ENCODE measurements around the gene ROR1.

ROR1 gene

GRCh38 chr1:64038119-64038518 lies 264.3 kb downstream of the ROR1 start:
- no peak for DNase-seq

GRCh38 chr1:64038965-64039364 lies 265.1 kb downstream of the ROR1 start:
- DNase-seq: no peak

GRCh38 chr1:64039390-64039926 lies 265.6 kb downstream of the ROR1 start:
- DNase-seq: no peak

- DNase-seq: no peak
Measured at GRCh38 chr1:64041371-64042131, 267.7 kb downstream of the ROR1 start.

GRCh38 chr1:64042331-64043100 lies 268.7 kb downstream of the ROR1 start:
- no peak for DNase-seq

GRCh38 chr1:64043288-64043687 lies 269.5 kb downstream of the ROR1 start:
- no peak for DNase-seq

- DNase-seq: no peak
Measured at GRCh38 chr1:64043976-64044375, 270.2 kb downstream of the ROR1 start.

- DNase-seq: no peak
Measured at GRCh38 chr1:64046243-64046642, 272.4 kb downstream of the ROR1 start.

GRCh38 chr1:64046891-64047290 lies 273.1 kb downstream of the ROR1 start:
- DNase-seq: no peak

GRCh38 chr1:64047549-64047996 lies 273.8 kb downstream of the ROR1 start:
- DNase-seq: no peak

- DNase-seq: no peak
Measured at GRCh38 chr1:64049900-64050540, 276.2 kb downstream of the ROR1 start.

- DNase-seq: no peak
Measured at GRCh38 chr1:64050601-64051000, 276.8 kb downstream of the ROR1 start.

- no peak for DNase-seq
Measured at GRCh38 chr1:64051796-64052195, 278.0 kb downstream of the ROR1 start.

- no peak for DNase-seq
Measured at GRCh38 chr1:64052777-64053176, 279.0 kb downstream of the ROR1 start.

GRCh38 chr1:64055310-64055709 lies 281.5 kb downstream of the ROR1 start:
- no peak for DNase-seq

GRCh38 chr1:64059556-64059955 lies 285.7 kb downstream of the ROR1 start:
- no peak for DNase-seq

- no peak for DNase-seq
Measured at GRCh38 chr1:64060611-64061302, 286.9 kb downstream of the ROR1 start.

- no peak for DNase-seq
Measured at GRCh38 chr1:64061430-64062104, 287.8 kb downstream of the ROR1 start.

GRCh38 chr1:64062529-64062928 lies 288.7 kb downstream of the ROR1 start:
- no peak for DNase-seq

GRCh38 chr1:64062941-64063581 lies 289.2 kb downstream of the ROR1 start:
- DNase-seq: no peak

GRCh38 chr1:64065571-64065970 lies 291.8 kb downstream of the ROR1 start:
- no peak for DNase-seq

Measured in activated CD4-positive, alpha-beta T cell treated with anti-CD3 and anti-CD28 coated beads, Interleukin-10, Interleukin-2, amounts not matched to agents 100 ng/mL and 50 ng/mL, durations not matched to agents 16 hours and 8 hours (primary cell).